WI38 (cell line): ENCODE measurements around the gene BMPER.

Source experiments
- H3K4me3 ChIP-seq: 2 replicates; pipeline ENCODE4 v1.5.1; 2011; ENCODE audit warnings: low read depth, mild to moderate bottlenecking, control low read depth, low read length
- TF ChIP-seq, protein P1 (sequence below): IDR thresholded peaks from 2 replicates; pipeline ENCODE4 v1.5.1; 2012; ENCODE audit warnings: low read depth, mild to moderate bottlenecking, control low read depth, low read length

The BMPER gene

DNA sequence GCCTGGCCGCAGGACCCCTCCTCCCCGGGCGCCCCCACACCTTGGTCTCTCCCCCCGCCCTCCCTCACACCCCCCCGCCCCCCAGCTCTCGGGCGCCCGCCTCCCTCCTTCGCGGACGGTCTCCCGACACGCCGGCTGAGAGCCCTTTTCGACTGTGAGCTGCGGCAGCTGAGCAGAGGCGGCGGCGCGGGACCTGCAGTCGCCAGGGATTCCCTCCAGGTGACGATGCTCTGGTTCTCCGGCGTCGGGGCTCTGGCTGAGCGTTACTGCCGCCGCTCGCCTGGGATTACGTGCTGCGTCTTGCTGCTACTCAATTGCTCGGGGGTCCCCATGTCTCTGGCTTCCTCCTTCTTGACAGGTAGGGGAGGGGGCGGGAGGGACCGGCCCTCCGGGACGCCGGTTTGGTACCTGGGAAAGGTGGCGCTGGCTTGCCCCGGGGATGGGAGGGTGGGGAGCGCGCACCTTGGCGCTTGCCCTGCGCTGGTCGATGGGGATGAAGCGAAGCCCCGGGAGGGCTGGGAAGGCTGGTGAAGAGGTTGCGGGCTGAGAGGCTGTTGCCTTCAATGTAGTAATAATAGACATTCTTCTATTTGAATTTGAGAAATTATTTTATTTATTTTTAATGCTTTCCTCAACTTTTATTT is at the start of gene BMPER:
BMPER (plus strand) TSS at position 151 of the 644 bp plus-strand sequence; CDS start at position 226, 75 bp downstream.
- TF ChIP-seq, protein P1, sequence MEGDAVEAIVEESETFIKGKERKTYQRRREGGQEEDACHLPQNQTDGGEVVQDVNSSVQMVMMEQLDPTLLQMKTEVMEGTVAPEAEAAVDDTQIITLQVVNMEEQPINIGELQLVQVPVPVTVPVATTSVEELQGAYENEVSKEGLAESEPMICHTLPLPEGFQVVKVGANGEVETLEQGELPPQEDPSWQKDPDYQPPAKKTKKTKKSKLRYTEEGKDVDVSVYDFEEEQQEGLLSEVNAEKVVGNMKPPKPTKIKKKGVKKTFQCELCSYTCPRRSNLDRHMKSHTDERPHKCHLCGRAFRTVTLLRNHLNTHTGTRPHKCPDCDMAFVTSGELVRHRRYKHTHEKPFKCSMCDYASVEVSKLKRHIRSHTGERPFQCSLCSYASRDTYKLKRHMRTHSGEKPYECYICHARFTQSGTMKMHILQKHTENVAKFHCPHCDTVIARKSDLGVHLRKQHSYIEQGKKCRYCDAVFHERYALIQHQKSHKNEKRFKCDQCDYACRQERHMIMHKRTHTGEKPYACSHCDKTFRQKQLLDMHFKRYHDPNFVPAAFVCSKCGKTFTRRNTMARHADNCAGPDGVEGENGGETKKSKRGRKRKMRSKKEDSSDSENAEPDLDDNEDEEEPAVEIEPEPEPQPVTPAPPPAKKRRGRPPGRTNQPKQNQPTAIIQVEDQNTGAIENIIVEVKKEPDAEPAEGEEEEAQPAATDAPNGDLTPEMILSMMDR, result no peak
- H3K4me3 ChIP-seq, result peak within 1 kb of the TSS; percentile 76

DNA sequence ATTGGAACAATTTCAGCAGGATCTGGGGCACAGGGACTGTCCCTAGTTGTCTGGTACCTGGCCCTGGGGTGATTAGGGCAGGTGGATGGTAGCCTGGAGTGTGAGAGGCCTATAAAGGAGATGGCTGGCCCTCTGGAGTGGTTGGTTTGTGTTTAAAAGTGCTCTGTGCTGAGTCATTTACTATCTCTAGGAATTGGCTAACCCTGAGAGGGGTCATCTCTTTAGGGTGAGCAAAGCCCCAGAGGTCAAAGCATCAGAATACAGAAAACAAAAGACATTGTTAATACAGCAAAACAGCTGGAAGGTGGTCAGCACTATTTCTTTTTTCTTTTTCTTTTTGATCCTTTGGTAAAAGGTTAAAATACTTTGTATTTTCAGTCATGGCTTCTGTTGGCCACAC is 43.4 kb upstream of the BMPER start:
- H3K4me3 ChIP-seq, result no peak overlapping the region
- TF ChIP-seq, protein P1, result no peak

DNA sequence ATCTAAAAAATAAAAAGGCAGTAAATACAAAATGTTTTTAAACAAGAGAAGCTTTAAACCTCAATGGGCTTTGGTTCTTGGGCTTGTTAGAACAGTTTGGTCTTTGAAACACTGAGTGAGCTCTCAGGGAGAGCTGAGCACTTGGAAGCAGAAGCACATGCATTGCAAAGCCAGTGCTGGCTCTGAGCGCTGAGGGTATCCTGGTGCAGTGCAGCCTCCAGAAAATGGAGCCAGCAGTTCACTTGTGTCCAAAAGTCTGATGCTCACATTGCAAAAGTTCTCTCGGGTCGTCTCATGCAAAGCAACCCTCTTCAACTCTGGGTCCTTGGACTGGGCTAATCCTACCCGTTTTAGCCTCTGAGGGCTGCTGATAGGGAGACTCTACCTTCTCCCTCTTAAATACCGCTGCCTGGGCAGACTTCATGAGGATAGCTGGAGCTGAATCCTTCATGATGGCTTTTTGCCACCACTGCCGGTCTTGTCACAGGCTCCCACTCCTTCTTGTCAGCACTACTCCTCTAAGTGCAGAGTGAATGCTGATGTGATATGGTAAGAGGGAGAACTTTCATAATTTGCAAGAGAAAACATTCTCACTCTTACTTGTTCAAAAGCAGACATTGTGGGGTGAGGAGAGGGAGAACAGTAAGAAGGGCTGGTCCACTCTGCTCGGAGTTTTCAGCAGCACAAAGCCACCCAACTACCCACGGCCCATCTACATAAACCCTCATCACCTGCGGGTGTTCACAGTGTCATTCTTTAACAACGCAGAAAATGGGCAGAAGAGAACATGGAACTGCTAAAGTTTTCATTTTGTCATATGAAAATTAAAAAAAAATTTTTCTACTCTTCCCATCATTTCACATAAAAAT is 42.2 kb upstream of the BMPER start:
- TF ChIP-seq, protein P1, result no peak
- no peak overlapping the region for H3K4me3 ChIP-seq

DNA sequence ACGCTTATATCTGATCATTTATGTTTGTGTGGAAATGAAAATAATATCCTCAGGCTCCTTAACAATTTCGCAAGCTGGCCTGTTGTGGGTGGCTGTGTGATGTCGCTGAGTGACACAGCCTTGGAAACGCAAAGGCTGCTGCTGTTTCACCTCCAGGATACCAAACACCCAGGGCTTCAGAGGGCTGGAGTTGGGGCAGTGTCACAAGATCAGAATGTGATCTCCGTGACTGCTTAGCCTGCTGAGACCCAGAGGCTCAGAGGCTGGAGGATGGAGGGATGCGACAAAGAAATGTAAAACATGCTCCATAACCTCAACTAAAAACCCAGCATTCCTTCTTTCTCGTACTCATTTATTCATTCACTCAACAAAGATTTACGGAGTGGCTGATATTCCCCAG is 37.2 kb upstream of the BMPER start:
- TF ChIP-seq, protein P1, result no peak
- H3K4me3 ChIP-seq, result no peak overlapping the region

DNA sequence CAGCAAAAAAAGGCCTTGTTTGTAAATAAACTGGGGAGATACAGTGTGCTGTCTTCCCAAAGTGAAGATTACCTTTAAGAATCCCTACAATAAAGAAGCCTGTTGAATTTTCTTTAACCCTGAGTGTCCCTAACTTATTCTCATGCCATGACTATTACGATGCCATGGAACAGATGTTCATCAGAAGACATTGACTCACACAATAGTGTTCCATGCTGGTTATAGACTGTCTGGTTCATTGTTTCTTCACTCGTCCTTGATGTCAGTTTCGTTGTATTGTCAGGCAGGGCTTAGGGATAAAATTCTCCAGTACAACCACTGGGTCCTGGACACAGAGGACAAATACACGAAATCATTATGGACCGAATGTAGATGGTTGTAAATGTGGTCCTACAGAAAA is 36.2 kb upstream of the BMPER start:
- no peak overlapping the region for H3K4me3 ChIP-seq
- TF ChIP-seq, protein P1, result no peak

DNA sequence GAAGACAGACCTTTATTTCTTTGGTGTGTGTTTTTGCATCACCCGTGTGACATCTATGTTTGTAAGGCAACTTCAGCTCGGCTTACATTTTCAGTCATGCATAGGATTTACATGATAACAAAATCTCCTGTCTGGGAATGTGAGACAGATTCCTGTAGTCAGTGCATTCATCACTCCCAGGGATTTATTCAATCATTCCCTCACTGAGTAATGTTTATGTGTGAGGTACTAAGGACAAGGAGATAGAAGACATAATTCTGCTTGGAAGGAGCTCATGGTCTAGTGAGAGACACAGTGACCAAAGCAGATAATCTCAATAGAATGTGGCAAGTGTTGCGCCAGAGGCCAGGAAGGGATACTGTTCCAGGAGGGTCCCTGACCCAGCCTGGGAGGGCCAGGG is 35.2 kb upstream of the BMPER start:
- H3K4me3 ChIP-seq, result no peak overlapping the region
- TF ChIP-seq, protein P1, result no peak

DNA sequence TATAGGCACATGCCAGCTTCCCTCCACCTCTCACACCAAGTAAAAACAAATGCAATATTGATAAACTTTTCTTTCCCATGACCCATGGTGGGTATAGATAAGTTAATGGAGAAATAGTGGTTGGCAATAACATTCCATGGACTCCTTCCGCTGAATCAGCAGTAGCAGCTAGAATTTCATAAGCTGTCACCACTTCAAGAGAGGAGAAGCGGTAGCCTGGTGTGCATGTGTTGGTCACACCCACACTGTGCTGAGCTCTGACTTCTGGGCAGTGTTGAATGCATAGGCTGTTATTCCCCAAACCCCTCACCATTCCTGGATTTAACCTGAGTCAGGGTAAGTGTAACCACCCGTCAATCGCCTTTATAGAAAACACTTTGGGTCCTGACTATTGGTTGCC is 32.5 kb upstream of the BMPER start:
- TF ChIP-seq, protein P1, result no peak
- H3K4me3 ChIP-seq, result no peak overlapping the region
